Skeletal muscle cell (primary cell): Measurements from ENCODE around the gene HUS1.
"Not testable (repeated sequence)": the region's sequence is repeated elsewhere in the genome, so short reads cannot be mapped to it uniquely, and the experiment has no call there.

Experiments
- DNase-seq: peaks from one replicate; pipeline ENCODE4 v3.0.0-alpha.2; 2010; ENCODE audit warnings: low read depth
- H3K4me3 ChIP-seq: 2 replicates; pipeline ENCODE4 v1.5.1; 2011; ENCODE audit warnings: low read depth, mild to moderate bottlenecking, control low read depth, low read length, moderate library complexity

Gene HUS1

GRCh38 chr7:47935336-47935735 lies 44.1 kb downstream of the HUS1 start:
- no peak for DNase-seq
- H3K4me3 ChIP-seq, result no peak overlapping the region

GRCh38 chr7:47934831-47935230 lies 44.6 kb downstream of the HUS1 start:
- H3K4me3 ChIP-seq, result no peak overlapping the region
- DNase-seq, result no peak

GRCh38 chr7:47933215-47933614 lies 46.2 kb downstream of the HUS1 start:
- DNase-seq, result no peak
- H3K4me3 ChIP-seq, result no peak overlapping the region

GRCh38 chr7:47932466-47933037 lies 46.9 kb downstream of the HUS1 start:
- DNase-seq, result no peak

GRCh38 chr7:47932016-47932415 lies 47.4 kb downstream of the HUS1 start:
- no peak for DNase-seq
- H3K4me3 ChIP-seq, result no peak overlapping the region

More at GRCh38 chr7:47932466-47933037, 46.9 kb downstream of the HUS1 start:
- H3K4me3 ChIP-seq, result no peak overlapping the region

GRCh38 chr7:47931005-47932004 lies 48.1 kb downstream of the HUS1 start:
- DNase-seq, result no peak
- no peak overlapping the region for H3K4me3 ChIP-seq

GRCh38 chr7:47924266-47924665 lies 55.1 kb downstream of the HUS1 start:
- H3K4me3 ChIP-seq, result no peak overlapping the region
- no peak for DNase-seq

GRCh38 chr7:47923081-47923875 lies 56.1 kb downstream of the HUS1 start:
- not testable (repeated sequence) for H3K4me3 ChIP-seq, DNase-seq

GRCh38 chr7:47916514-47916913 lies 62.9 kb downstream of the HUS1 start:
- not testable (repeated sequence) for DNase-seq, H3K4me3 ChIP-seq

GRCh38 chr7:47915616-47915976 lies 63.8 kb downstream of the HUS1 start:
- no peak overlapping the region for H3K4me3 ChIP-seq
- DNase-seq, result no peak

- H3K4me3 ChIP-seq, result no peak overlapping the region
- DNase-seq, result no peak
Observed at GRCh38 chr7:47914717-47915615, 64.4 kb downstream of the HUS1 start.
